NOMO-1 treated with dmso at 0.1 percent for 144 hours (cell line): ENCODE measurements around the gene BCR.
"Not testable (repeated sequence)": the region's sequence is repeated elsewhere in the genome, so short reads cannot be mapped to it uniquely, and the experiment has no call there.

Source experiments
- DNase-seq: peaks from one replicate; lab custom pipeline; 2025; ENCODE audit not compliant: unreplicated experiment; lab: John Stamatoyannopoulos, UW

BCR gene

DNA sequence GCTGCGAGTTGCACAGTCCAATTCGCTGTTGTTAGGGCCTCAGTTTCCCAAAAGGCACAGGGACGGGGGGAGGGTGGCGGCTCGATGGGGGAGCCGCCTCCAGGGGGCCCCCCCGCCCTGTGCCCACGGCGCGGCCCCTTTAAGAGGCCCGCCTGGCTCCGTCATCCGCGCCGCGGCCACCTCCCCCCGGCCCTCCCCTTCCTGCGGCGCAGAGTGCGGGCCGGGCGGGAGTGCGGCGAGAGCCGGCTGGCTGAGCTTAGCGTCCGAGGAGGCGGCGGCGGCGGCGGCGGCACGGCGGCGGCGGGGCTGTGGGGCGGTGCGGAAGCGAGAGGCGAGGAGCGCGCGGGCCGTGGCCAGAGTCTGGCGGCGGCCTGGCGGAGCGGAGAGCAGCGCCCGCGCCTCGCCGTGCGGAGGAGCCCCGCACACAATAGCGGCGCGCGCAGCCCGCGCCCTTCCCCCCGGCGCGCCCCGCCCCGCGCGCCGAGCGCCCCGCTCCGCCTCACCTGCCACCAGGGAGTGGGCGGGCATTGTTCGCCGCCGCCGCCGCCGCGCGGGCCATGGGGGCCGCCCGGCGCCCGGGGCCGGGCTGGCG is at the start of gene BCR:
Gene BCR (plus strand): TSS at position 209 of the 592 bp plus-strand sequence. CDS start 452 bp downstream, outside the sequence.
- peak; percentile 64 for DNase-seq

DNA sequence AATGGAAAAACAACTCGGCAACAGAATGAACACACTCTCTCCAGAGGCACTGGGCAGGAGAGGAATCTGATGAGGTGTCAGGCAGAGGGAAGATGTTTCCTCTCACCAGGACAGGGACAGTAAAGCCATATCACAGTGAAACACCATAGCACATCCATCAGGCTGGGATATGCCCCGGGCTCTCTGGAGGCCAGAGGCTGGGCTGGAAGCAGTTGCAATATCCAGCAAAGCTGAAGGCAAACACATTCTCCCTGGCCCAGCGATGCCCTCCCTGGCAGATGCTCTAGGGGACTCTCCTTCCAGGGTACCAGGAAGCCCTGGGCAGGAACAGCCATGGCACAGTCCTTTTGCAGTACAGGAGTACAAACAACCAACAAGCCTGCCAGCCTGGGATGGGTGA is 49.6 kb upstream of the BCR start:
- DNase-seq, result no peak

GRCh38 chr22:23131931-23132330 is 48.4 kb upstream of the BCR start:
- no peak for DNase-seq

DNA sequence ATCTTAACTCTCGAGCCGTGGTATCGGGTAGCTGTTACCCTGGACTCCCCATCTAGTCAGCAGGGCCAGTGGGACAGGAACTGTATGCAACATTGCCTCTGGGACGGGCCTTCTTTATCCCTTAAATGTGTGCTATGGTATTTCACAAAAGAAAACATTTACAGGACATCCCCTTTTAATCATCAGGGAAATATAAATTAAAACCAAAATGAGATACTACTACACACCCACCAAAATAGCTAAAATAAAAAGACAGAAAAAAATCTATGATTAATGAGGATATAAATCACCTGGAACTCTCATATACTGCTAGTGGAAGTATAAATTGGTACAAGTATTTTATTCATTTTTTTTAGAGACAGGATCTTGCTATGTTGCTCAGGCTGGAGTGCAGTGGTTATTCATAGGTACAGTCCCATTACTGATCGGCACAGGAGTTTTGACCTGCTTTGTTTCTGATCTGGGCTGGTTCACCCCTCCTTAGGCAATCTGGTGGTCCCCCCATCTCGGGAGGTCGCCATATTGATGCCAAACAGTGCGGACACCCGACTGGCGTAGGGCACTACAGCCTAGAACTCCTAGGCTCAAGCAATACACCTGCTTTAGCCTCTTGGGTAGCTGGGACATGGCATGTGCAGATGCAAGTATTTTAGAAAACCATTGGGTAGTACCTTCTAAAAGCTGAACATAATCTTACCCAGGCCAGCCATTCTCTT is 47.8 kb upstream of the BCR start:
- DNase-seq, result no peak

GRCh38 chr22:23133922-23134321 is 46.4 kb upstream of the BCR start:
- no peak for DNase-seq

- DNase-seq, result not testable (repeated sequence)
These were observed 43.3 kb upstream of the BCR start for GRCh38 chr22:23136991-23137390.

DNA sequence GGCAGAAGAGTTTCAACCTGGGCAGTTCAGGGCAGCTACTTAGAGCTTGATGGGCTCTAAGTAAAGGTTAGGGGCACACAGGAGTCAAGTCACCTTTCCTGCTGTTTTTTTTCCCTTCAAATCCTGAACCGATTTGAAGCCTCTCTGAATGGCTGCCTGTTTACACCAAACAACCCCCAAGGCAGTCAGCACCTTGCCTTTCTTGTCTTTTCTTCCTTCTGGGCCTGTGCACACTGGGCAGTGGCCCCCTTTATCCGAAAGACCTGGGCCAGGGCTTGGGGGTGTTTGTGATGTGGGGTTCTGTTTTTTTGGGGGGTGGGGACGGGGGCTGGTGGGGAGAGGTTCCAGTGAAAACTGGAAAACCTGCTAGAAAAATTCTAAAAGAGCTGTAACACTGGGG is 42.8 kb upstream of the BCR start:
- no peak for DNase-seq

GRCh38 chr22:23137905-23138561 is 42.3 kb upstream of the BCR start:
- peak; percentile 84 for DNase-seq

GRCh38 chr22:23138584-23139435 is 41.5 kb upstream of the BCR start:
- no peak for DNase-seq

GRCh38 chr22:23140385-23140784 is 39.9 kb upstream of the BCR start:
- no peak for DNase-seq

- no peak for DNase-seq
These were observed 37.7 kb upstream of the BCR start for GRCh38 chr22:23142546-23143105.

GRCh38 chr22:23143119-23143518 is 37.2 kb upstream of the BCR start:
- no peak for DNase-seq

DNA sequence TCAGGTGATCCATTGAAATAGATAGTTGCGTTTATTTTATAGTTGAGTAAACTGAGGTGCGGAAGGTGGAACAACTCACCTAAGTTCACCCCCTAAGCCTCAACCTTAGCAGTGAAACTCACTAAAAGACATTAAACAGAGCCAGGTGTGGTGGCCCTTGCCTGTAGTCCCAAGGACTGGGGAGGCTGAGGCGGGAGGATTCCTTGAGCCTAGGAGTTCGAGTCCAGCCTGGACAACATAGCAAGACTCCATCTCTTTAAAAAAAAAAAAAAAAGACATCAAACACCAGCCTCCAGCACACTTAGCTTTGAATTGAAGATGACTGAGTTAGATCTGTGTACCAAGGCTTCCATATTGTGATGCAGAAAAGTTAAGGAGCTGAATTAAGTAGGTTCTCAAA is 35.9 kb upstream of the BCR start:
- DNase-seq, result no peak

DNA sequence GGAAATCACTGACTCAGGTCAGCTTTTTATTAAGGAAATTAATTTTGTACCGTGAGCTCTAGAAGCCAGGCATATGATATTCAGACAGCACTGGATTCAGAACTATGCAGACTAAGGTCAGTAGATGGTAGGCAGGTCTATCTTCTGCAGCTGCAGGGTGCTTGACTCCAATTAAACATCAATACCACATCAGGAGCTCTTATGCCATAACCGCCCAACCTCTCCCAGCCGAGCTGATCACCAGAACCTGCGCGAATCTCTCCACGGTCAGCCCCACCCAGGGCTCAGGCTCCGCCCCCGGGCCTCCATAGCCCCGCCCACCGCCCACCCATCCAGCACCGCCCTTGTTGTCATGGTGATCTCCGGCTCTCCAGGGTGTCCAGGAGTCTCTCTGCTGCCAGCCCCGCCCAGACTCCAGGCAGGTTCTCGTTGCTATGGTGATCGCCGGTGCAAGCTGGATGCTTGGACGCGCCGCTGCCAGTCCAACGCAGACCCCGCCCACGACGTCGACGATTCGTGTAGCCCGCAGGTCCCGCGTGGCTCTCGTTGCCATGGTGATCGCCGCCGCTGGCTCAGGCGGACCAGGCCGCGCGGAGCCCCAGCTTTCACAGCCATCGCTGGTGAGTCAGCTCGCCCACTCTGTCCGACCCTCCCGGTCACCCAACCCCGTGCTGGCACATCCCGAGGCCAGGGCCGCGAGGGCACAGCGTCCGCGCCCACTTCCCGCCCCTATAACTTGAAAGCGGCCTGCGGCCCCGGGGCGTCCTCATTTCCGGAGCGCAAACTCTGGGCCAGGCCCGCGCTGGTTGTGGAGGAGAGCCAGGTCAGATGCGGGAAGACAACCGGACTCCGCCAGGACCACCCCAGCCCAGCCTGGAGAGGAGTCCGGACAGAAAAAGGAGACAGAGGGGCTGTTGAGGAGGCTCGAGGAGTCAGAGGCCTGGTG is 35.1 kb upstream of the BCR start, which contains the start of gene RAB36:
Gene RAB36 (plus strand): TSS at position 546 of the 946 bp plus-strand sequence. CDS start 1,140 bp downstream, outside the sequence.
- DNase-seq, result peak; percentile 58

DNA sequence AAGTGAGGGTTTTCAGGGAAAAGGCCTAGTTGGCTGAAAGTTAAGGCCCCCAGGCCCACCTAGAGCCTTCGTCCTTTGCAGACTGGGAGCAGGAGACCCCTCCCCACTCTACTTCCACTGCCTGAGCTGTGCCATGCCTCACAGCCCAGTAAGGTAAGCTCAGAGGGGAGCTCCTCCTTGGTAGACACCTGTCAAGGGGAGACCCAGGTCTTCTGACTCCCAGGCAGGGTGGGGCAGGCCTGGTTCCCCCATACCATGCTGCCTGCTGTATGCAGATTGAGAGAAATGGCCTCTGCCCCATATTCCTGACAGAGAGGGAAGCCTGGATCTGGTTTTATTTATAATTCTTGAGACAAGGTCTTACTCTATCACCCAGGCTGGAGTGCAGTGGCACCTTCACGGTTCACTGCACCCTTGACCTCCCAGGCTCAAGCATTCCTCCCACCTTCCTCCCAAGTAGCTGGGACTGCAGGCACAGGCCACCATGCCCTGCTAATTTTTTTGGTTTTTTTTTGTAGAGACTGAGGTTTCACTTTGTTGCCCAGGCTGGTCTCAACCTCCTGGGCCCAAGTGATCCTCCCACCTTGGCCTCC is 34.3 kb upstream of the BCR start:
- no peak for DNase-seq

GRCh38 chr22:23146478-23147205 is 33.7 kb upstream of the BCR start:
- DNase-seq, result no peak

DNA sequence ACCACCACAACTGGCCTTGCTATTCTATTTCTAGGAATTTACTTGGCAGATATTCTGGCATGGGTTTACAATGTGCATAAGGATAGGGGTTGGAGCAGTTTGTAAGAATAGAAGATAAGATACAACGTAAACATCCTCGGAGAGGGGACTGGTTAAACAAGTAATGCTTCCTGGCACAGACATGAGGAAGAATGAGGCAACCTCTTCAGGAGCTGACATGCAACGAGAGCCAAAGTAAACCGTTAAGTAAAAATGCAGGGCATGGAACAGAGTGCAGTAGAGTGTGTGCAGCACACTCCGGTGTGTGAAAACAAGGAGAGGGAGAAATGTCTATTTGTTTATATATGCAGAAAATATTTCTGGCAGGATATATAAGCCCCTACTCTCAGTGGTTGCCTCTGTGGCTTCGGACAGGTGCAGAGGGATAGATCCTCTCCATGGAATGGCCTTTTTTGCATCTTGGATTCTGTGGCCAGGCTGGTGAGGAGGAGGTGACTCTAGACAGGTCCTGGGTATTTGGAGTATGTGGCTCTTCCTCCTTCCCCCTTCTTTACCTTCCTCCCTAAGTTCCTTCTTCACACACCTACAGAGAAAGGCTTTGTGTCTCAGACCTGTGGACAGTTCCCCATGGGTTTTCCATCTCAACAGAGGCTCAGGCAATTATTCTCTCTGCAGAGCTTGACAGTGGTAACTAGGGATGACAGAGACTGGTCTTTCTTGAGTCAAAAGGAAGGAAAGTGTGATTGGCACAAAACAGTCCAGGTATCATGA is 32.5 kb upstream of the BCR start:
- DNase-seq, result no peak

DNA sequence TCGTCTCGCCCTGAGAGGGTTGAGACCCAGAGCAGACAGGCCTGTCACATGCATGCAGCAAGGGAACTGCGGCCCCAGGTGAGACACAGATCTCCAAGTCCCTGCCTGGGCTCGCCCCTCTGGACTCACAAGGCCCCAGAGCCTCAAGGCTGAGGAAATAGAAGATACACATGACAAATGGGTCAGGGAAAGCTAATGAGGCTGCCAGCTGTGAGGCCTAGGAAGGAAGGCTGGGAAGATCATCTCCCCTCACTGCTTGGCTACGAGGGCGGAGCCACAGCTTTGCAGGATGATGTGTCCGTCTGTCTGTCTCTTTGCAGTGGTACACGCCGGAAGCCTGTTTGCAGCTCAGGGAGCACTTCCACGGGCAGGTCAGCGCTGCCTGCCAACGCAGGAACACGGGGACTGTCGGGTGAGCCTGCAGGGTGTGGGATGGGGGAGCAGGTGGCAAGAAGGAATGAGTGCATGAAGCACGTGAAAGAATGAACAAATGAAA is 30.5 kb upstream of the BCR start:
- DNase-seq, result no peak
